GM23338 (cell line): ENCODE measurements around the gene DMD. TPM values are rescaled to one million over a fixed set of nuclear protein-coding genes. Genes with fewer than 3 reads are reported as not detected.
"Not testable (repeated sequence)": the region's sequence is repeated elsewhere in the genome, so short reads cannot be mapped to it uniquely, and the experiment has no call there.

Source experiments
- ATAC-seq: fragments of 200-7000 bp; cut with Tn5 transposase; 3 replicates; pipeline ENCODE4 v1.9.1; 2020
- DNase-seq: peaks from one replicate; pipeline ENCODE4 v3.0.0-alpha.2; 2015; ENCODE audit warnings: low spot score
- H2AFZ ChIP-seq: fragments of 200-600 bp; sonication (generic); 2 replicates; pipeline ENCODE4 v1.8.0; 2016; ENCODE audit warnings: antibody characterized with exemption, mild to moderate bottlenecking, moderate library complexity
- H3F3A ChIP-seq: fragments of 200-600 bp; sonication (generic); replicated peaks from 2 replicates; pipeline ENCODE4 v1.8.0; 2017; ENCODE audit warnings: antibody characterized with exemption, mixed run types, low read depth
- H3K27ac ChIP-seq: fragments of 200-600 bp; sonication (generic); 2 replicates; pipeline ENCODE4 v1.6.1; 2016; ENCODE audit warnings: low read depth
- H3K27me3 ChIP-seq: fragments of 200-600 bp; sonication (generic); 2 replicates; pipeline ENCODE4 v1.8.0; 2016; ENCODE audit warnings: mild to moderate bottlenecking, mixed run types, moderate library complexity; ENCODE audit not compliant: insufficient read depth
- H3K36me3 ChIP-seq: fragments of 200-600 bp; sonication (generic); 2 replicates; pipeline ENCODE4 v1.8.0; 2016; ENCODE audit warnings: mild to moderate bottlenecking; ENCODE audit not compliant: insufficient read depth
- H3K4me1 ChIP-seq: fragments of 200-600 bp; sonication (generic); 2 replicates; pipeline ENCODE4 v1.8.0; 2016; ENCODE audit warnings: mild to moderate bottlenecking, moderate library complexity; ENCODE audit not compliant: insufficient read depth
- H3K4me2 ChIP-seq: fragments of 200-600 bp; sonication (generic); 2 replicates; pipeline ENCODE4 v1.7.1; 2017; ENCODE audit warnings: mixed run types
- H3K4me3 ChIP-seq: fragments of 200-600 bp; sonication (generic); 2 replicates; pipeline ENCODE4 v1.6.1; 2016; ENCODE audit warnings: mixed run types
- H3K79me2 ChIP-seq: fragments of 200-600 bp; sonication (generic); replicated peaks from 2 replicates; pipeline ENCODE4 v1.8.0; 2017; ENCODE audit warnings: mild to moderate bottlenecking; ENCODE audit not compliant: insufficient read depth
- H3K9me2 ChIP-seq: fragments of 200-600 bp; sonication (generic); 2 replicates; pipeline ENCODE4 v1.8.0; 2017; ENCODE audit not compliant: insufficient read depth
- H4K20me1 ChIP-seq: fragments of 200-600 bp; sonication (generic); replicated peaks from 2 replicates; pipeline ENCODE4 v1.8.0; 2017; ENCODE audit warnings: mild to moderate bottlenecking; ENCODE audit not compliant: insufficient read depth
- H3K27ac Mint-ChIP-seq: 2 replicates; pipeline ENCODE4 v1.8.0; 2020; ENCODE audit warnings: inconsistent platforms, mild to moderate bottlenecking, moderate library complexity, mixed read lengths
- H3K27me3 Mint-ChIP-seq: 3 replicates; pipeline ENCODE4 v1.8.0; 2022; ENCODE audit warnings: low read depth, mild to moderate bottlenecking, moderate library complexity, mixed read lengths, inconsistent platforms; ENCODE audit not compliant: insufficient read depth, poor library complexity
- H3K36me3 Mint-ChIP-seq: 3 replicates; pipeline ENCODE4 v1.8.0; 2021; ENCODE audit warnings: low read depth, mild to moderate bottlenecking, inconsistent platforms, moderate library complexity, mixed read lengths
- H3K4me1 Mint-ChIP-seq: 3 replicates; pipeline ENCODE4 v1.8.0; 2020; ENCODE audit warnings: mild to moderate bottlenecking, inconsistent platforms, mixed read lengths
- H3K4me3 Mint-ChIP-seq: 3 replicates; pipeline ENCODE4 v1.8.0; 2021; ENCODE audit warnings: moderate library complexity, mild to moderate bottlenecking, inconsistent platforms, mixed read lengths
- H3K9me3 Mint-ChIP-seq: 3 replicates; pipeline ENCODE4 v1.8.0; 2020; ENCODE audit warnings: moderate library complexity, mild to moderate bottlenecking, inconsistent platforms, mixed read lengths
- CREB1 ChIP-seq: fragments of 250-450 bp; sonication (Bioruptor Pico); IDR thresholded peaks from 2 replicates; pipeline ENCODE4 v1.5.0; 2020; ENCODE audit warnings: low read depth, mild to moderate bottlenecking, moderate library complexity
- CTCF ChIP-seq, 2 experiments: fragments of 200-600 bp in 1 of 2; sonication (generic) in 1 of 2; conservative IDR thresholded peaks; 2 replicates each; pipeline versions ENCODE4 v1.5.1 to v1.6.1; 2016 to 2017; ENCODE audit warnings: antibody characterized with exemption in 2 of 2, low read depth in 2 of 2, mild to moderate bottlenecking in 2 of 2, moderate library complexity in 1 of 2
- ETS1 ChIP-seq: IDR thresholded peaks from 2 replicates; pipeline ENCODE4 v1.6.1; 2016; ENCODE audit warnings: antibody characterized with exemption
- NANOG ChIP-seq: IDR thresholded peaks from 2 replicates; pipeline ENCODE4 v1.6.1; 2016; ENCODE audit warnings: antibody characterized with exemption, borderline replicate concordance
- STAT1 ChIP-seq: IDR thresholded peaks from one replicate; pipeline ENCODE4 v1.6.1; 2016; ENCODE audit warnings: antibody characterized with exemption; ENCODE audit not compliant: unreplicated experiment
- ZNF462 ChIP-seq: fragments of 250-450 bp; sonication (Bioruptor Pico); IDR thresholded peaks from 2 replicates; pipeline ENCODE4 v1.5.0; 2020; ENCODE audit warnings: mild to moderate bottlenecking, moderate library complexity
- polyA plus RNA-seq: library from polyadenylated mRNA; unstranded; fragments of >200 nt; fragmentation: Nextera tagmentation; extraction: Ambion mirVana; gene quantifications from 2 replicates; pipeline ENCODE4 v1.2.1, GENCODE V29; 2016
- total RNA-seq: library from RNA; depleted of rRNA; stranded (reverse); fragments of >200 nt; shearing (Covaris generic); gene quantifications from 2 replicates; pipeline ENCODE4 v1.2.3, GENCODE V29; 2014

DMD gene
- total and polyA plus RNA-seq, 2 experiments from 2014 or later, result 4.5 to 7.6 TPM

GRCh38 chrX:32532262-32532661 lies 679.1 kb downstream of the DMD start:
- H3K4me1 Mint-ChIP-seq, result peaks cover 18% of the 10 kb centered on the region
- TF ChIP-seq STAT1, result no peak
- TF ChIP-seq CREB1 (CRISPR knock-in tag), result no peak
- TF ChIP-seq ETS1, result no peak
- H3K4me3 ChIP-seq, result no peak overlapping the region
- H3K36me3 ChIP-seq, result no peaks in the 10 kb centered on the region
- no peak overlapping the region for H3K27ac Mint-ChIP-seq
- H4K20me1 ChIP-seq, result no peaks in the 10 kb centered on the region
- H3K36me3 Mint-ChIP-seq, result no peaks in the 10 kb centered on the region
- no peaks in the 10 kb centered on the region for H3K9me2 ChIP-seq
- no peaks in the 10 kb centered on the region for H3K27me3 ChIP-seq
- H3K27ac ChIP-seq, result no peak overlapping the region
- H3K27me3 Mint-ChIP-seq, result no peaks in the 10 kb centered on the region
- ATAC-seq (no peak), DNase-seq (no peak)
- H3K4me1 ChIP-seq, result no peaks in the 10 kb centered on the region
- H3K4me3 Mint-ChIP-seq, result no peak overlapping the region
- H3K79me2 ChIP-seq, result no peaks in the 10 kb centered on the region
- no peak overlapping the region for H2AFZ ChIP-seq
- H3K4me2 ChIP-seq, result no peak overlapping the region
- H3F3A ChIP-seq, result no peaks in the 10 kb centered on the region
- no peaks in the 10 kb centered on the region for H3K9me3 Mint-ChIP-seq

- Mint-ChIP-seq H3K27me3 (no peaks in the 10 kb centered on the region), H3K36me3 (no peaks in the 10 kb centered on the region), H3K4me1 (peaks cover 14% of the 10 kb centered on the region), H3K4me3 (no peak overlapping the region), H3K27ac (no peak overlapping the region), H3K9me3 (no peaks in the 10 kb centered on the region)
- H3K4me2 ChIP-seq, result no peak overlapping the region
- H3K79me2 ChIP-seq, result no peaks in the 10 kb centered on the region
- H3K36me3 ChIP-seq, result no peaks in the 10 kb centered on the region
- no peaks in the 10 kb centered on the region for H3K9me2 ChIP-seq
- no peaks in the 10 kb centered on the region for H3F3A ChIP-seq
- H3K4me3 ChIP-seq, result no peak overlapping the region
- DNase-seq (peak; percentile 61), ATAC-seq (no peak)
- TF ChIP-seq ZNF462 (CRISPR knock-in tag) (no peak), NANOG (no peak), CTCF (conservative IDR thresholded peaks at IDR 0.05; ENCODE audit: low read depth in 2 of 2) (peak; percentile 60 to 74), CREB1 (CRISPR knock-in tag) (no peak)
- H3K27me3 ChIP-seq, result no peaks in the 10 kb centered on the region
- H4K20me1 ChIP-seq, result no peaks in the 10 kb centered on the region
- H3K4me1 ChIP-seq, result no peaks in the 10 kb centered on the region
- no peak overlapping the region for H3K27ac ChIP-seq
- H2AFZ ChIP-seq, result no peak overlapping the region
These were observed 680.4 kb downstream of the DMD start for GRCh38 chrX:32530802-32531403.

- H3K9me3 Mint-ChIP-seq, result not testable (repeated sequence)
These were observed 682.9 kb downstream of the DMD start for GRCh38 chrX:32528451-32528850.

More at GRCh38 chrX:32528451-32528850, 682.9 kb downstream of the DMD start:
- not testable (repeated sequence) for H3K79me2 ChIP-seq, H3K9me2 ChIP-seq, H3F3A ChIP-seq, H3K4me3 ChIP-seq, H3K4me1 ChIP-seq, H3K4me1 Mint-ChIP-seq, H4K20me1 ChIP-seq, H3K27me3 Mint-ChIP-seq, H3K27ac Mint-ChIP-seq, H2AFZ ChIP-seq, H3K36me3 ChIP-seq, H3K4me2 ChIP-seq, H3K36me3 Mint-ChIP-seq, H3K27me3 ChIP-seq, H3K4me3 Mint-ChIP-seq
- ATAC-seq (peak; percentile 51), DNase-seq (peak; percentile 42)
- 0 out of 2 replicates have a peak overlapping the region, but pooled peaks have one; percentile 34 for H3K27ac ChIP-seq
